OCI-M2 (cell line): ENCODE measurements around the gene TMEM87B.
"Not testable (repeated sequence)": the region's sequence is repeated elsewhere in the genome, so short reads cannot be mapped to it uniquely, and the experiment has no call there.

Source experiments
- DNase-seq: peaks from one replicate; lab custom pipeline; 2025; ENCODE audit not compliant: unreplicated experiment; lab: John Stamatoyannopoulos, UW

Gene TMEM87B

GRCh38 chr2:112113354-112113753 lies 58.3 kb downstream of the TMEM87B start:
- DNase-seq, result not testable (repeated sequence)

GRCh38 chr2:112118148-112118547 lies 63.1 kb downstream of the TMEM87B start:
- no peak for DNase-seq

- DNase-seq, result no peak
Observed at GRCh38 chr2:112121682-112122254, 66.7 kb downstream of the TMEM87B start.

DNA sequence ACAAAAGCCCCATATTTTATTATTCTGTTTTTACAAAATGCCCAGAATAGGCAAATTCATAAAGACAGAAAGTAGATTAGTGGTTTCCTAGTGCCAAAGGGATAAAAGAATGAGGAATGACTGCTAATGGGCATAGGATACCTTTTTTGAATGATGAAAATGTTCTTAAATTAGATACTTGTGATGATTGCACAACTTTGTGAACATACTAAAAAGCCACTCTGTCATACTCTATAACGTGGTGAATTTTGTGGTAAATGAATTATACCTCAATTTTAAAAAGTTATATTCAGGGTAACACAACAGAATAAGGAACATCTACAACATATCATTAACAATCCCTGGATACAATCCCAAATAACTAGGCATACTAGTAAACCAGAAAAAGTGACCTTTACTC lies 74.0 kb downstream of the TMEM87B start:
- DNase-seq, result no peak

DNA sequence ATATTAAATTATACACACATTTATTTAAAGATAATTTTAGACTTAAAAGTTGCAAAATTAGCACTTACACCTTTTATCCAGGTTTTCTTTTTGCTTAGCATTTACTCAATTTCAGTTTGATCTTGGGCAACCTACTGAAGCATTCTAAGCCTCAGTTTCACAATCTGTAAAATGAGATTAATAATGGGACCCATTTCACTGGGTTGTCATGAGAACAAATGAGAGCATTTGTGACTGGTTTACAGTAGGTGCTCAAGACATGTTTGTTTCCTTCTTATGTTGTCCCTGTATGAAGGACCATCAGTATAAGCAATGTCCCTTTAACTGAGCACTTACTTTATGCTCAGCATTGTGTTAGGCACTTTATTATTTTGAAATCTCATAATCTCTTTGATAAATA lies 78.3 kb downstream of the TMEM87B start:
- DNase-seq, result no peak

DNA sequence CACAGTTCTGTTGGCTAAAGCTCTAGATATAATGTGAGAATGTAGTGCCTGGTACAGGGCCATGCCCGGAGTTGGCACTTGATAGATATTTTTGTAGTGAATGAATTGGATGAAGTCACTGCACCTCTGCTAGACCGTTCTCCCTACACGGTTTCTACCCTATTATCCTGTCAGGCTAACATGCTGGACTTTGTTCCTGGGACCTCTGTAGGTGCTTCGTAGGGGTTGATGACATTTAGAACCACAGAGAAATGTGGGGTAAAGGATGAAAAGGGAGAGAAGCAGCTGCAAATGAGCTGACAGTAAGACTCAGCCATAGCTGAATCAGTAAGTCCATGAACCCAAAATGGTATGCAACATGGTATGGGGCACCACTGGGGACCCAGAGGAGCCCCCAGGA lies 79.1 kb downstream of the TMEM87B start:
- no peak for DNase-seq

- DNase-seq, result no peak
Observed at GRCh38 chr2:112136096-112136495, 81.0 kb downstream of the TMEM87B start.

- no peak for DNase-seq
Observed at GRCh38 chr2:112137516-112138158, 82.6 kb downstream of the TMEM87B start.

DNA sequence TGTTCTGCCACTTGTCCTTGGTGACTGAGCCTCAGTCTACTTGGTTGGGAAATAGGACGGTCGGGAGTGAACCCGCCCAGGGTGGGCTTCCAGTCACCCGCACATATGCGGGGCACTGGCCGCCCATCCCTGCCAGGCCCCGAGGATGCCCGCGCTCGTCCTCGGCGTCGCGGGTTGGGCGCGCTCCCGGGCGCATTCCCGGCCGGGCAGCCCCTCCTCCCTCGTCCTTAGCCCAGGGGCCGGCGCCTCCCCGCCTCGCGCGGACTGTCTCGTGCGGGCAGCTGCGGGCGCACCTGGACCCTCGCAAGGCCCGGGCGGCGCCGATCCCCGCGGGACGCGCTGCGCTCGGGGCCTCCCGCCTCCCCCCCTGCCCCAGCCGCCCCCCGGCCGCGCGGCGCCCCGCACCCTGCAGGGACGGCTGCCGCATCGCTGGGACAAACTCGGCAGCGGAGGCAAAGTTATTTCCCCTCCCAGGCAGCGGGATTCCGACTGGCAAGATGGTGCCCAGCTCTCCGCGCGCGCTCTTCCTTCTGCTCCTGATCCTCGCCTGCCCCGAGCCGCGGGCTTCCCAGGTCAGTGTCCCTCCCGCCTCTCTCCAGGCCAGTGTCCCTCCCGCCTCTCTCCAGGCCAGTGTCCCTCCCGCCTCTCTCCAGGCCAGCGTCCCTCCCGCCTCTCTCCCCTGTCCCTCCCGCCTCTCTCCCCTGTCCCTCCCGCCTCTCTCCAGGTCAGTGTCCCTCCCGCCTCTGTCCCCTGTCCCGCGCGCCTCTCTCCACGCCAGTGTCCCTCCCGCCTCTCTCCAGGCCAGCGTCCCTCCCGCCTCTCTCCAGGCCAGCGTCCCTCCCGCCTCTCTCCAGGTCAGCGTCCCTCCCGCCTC lies 83.3 kb downstream of the TMEM87B start, which contains the start of gene FBLN7:
Gene FBLN7 (plus strand): TSS at position 227 of the 874 bp plus-strand sequence. CDS start 271 bp downstream, at position 498.
- DNase-seq, result no peak

GRCh38 chr2:112139033-112139614 lies 84.1 kb downstream of the TMEM87B start:
- not testable (repeated sequence) for DNase-seq

DNA sequence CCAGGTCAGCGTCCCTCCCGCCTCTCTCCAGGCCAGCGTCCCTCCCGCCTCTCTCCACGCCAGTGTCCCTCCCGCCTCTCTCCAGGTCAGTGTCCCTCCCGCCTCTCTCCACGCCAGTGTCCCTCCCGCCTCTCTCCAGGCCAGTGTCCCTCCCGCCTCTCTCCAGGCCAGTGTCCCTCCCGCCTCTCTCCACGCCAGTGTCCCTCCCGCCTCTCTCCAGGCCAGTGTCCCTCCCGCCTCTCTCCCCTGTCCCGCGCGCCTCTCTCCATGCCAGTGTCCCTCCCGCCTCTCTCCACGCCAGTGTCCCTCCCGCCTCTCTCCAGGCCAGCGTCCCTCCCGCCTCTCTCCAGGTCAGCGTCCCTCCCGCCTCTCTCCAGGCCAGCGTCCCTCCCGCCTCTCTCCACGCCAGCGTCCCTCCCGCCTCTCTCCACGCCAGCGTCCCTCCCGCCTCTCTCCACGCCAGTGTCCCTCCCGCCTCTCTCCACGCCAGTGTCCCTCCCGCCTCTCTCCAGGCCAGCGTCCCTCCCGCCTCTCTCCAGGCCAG lies 84.7 kb downstream of the TMEM87B start:
- not testable (repeated sequence) for DNase-seq

GRCh38 chr2:112140205-112140802 lies 85.2 kb downstream of the TMEM87B start:
- no peak for DNase-seq

- DNase-seq, result no peak
Observed at GRCh38 chr2:112140899-112141625, 86.0 kb downstream of the TMEM87B start.

GRCh38 chr2:112141626-112142007 lies 86.5 kb downstream of the TMEM87B start:
- DNase-seq, result no peak

GRCh38 chr2:112142525-112143078 lies 87.5 kb downstream of the TMEM87B start:
- no peak for DNase-seq

DNA sequence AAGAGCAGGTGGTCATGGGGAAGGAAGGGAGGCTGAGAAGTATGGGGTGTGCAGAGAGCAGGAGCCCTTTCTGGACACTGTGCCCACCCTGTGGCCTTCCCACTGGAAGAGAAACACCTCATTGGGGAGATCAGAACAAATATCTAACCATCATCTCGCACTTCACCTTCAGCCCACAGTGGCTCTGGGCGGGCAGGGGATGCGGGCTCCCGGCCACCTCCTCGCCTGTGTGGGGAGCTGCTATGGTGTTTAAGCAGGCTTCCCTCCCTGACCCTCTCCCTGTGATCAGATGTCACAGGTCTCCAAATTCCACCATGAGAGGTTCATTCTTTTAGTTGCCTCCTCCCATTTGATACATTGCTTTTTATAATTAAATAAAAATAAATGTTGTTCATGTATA lies 88.1 kb downstream of the TMEM87B start:
- no peak for DNase-seq

GRCh38 chr2:112144966-112145365 lies 89.9 kb downstream of the TMEM87B start:
- no peak for DNase-seq

DNA sequence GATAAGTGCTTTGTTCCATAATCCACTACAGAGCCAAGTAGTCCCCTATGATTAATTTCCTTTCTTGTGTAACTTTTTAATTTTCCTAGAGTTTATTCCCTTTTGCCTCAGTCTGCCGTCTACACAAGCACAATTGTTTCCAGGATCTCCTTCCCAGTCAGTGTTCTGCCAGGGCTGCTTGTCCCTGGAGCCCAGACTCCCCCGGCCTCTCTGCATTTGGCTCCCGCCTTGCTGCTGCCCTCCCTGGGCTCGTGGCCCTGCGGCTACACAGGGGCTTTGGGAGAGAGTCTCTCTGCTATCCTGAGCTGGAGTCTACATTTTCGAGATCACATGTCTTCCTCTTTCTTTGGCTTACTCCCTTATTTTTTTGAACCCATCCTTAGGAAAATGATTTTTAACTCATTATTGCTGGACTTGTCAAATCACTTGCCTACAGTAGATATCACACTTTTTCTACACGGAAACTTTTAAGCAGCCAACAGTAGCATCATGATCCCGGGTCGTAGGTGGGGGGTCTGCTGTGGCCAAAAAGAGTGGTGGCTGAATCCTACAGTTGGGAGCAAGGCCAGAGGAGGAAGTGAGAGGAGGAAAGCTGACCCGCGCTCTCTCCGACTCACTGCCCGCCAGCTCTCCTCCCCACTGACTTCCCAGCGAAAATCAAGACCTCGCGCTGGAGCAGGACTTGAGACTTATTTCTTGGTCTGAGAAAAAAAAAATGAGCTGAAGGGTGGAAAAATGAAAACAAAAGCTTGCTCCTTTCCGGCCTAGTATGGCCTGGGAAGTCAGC lies 92.5 kb downstream of the TMEM87B start:
- DNase-seq, result no peak

GRCh38 chr2:112148477-112148876 lies 93.4 kb downstream of the TMEM87B start:
- no peak for DNase-seq
